ENCODE data around the gene CDC42EP3.

Gene CDC42EP3

GRCh38 chr2:37671009-37671815 is at the start of gene CDC42EP3:
CDC42EP3 (minus strand) TSS chr2:37671642; CDS start chr2:37646587, 25,055 bp downstream.
- peak; percentile 89 for DNase-seq (ENCODE audit: low spot score)

GRCh38 chr2:37721201-37721560 is 49.7 kb upstream of the CDC42EP3 start:
- no peak for DNase-seq (ENCODE audit: low spot score)

DNA sequence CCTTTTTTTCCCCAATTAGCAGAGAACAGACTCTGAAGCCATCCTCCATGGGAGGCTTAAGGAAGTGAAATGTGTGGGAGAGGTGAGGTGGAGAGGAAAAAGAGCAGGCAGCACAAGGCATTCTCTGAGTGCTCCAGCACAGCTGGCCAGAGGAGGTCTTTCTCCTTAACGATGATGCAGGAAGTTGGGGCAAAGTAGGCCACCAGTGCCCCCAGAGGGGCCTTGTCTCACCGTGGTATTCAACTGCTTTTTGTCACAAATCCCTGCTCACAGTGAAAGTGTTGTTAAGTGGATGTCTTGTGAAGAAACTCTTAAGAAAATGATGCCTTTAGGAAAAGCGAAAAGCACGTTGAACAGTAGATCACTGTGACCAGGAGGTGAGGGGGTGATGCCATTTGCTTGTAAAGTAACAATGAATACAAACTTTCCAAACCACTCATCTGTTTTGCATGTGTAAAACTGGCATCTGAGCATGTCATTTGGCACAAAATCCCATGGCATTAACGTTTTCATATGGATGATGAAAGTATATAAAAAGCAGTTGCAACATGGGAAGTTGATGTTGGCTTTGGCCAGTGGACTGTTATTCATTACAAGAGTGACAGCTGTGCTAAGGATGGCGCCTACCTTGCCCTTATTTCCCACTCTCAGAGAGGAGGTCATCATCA is 49.2 kb upstream of the CDC42EP3 start:
- DNase-seq (ENCODE audit: low spot score) = peak; percentile 25

DNA sequence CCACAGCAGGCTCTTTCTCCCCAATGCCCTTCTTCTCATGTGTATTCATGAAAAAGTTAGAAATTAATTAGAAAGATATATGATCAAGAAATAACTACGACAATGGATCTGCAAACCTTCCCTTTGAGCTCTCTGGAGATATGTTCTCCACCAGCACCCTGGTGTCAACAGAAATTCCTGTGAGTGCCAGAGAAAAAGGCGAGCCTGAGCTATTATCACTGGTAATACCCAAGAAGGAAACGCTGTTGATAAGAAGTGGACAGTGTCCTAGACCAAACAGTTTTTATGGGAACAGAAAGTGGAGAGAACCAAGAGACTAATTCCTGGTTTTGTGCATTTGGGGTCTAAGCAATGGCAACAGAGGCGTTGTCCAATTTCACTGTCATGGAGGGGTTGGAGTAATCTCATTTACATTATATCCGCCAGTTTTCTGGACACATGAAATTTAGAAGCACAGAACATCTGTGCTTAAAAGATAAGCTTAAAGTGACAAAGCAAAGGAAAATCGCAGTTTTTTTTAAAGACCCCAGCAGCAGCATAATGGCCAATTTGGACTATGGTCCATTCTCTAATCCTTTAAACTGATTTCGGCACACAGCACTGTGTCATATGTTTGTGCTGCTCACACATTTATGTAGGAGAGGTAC is 47.2 kb upstream of the CDC42EP3 start:
- DNase-seq (ENCODE audit: low spot score) = no peak

DNA sequence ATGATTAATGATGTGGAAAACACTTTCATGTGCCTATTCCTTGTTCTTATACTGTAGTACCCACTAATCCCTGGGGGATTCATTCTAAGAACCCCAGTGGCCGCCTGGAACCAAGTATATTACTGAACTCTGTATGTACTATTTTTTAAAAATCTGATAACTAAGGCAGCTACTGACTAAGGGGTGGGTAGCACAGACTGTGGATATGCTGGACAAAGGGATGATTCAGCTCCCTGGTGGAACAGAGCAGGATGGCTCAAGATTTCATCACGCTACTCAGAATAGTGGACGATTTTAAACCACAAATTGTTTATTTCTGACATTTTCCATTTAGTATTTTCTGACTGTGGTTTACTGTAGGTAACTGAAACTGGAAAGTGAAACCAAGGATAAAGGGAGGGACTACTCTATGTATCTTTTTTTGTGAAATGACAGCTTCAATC is 41.8 kb upstream of the CDC42EP3 start:
- DNase-seq (ENCODE audit: low spot score) = peak; percentile 66

DNA sequence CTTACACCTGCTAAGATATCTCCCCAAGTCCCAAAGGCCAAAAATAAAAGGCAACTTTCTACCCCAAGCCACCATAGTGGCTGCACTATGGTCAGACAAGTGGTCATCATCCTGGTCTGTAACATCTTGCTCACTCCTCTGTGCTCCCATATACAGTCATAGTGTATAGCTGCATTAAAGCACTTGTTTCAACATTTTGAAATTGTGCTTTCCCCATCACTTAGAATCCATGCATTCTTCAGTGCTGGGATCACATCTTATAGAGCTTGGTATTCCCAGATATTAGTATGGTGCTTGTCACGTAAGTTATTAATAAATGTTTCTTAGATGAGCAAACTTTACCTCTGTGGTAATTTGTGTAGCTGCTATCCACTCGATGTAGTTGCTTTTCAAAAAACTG is 40.4 kb upstream of the CDC42EP3 start:
- peak; percentile 43 for DNase-seq (ENCODE audit: low spot score)

GRCh38 chr2:37711308-37711731 is 39.9 kb upstream of the CDC42EP3 start:
- DNase-seq (ENCODE audit: low spot score) = peak; percentile 91

DNA sequence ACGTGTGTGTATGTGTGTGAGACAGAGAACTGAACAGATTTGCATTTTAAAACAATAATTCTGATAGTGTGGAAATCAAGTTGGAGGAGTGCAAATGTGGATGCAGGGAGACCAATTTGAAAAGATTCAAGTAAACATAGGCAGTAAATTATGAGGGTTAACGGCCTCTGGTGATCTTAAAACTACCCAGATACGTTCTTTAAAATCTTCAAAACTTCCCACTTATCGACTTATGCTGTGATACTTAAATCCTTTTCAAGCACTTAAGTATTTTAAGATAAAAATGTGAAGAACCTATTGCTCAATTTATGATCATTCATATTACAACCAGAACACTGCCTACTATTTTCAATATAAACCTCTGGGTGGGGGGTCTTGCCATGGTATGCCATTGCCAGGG is 37.7 kb upstream of the CDC42EP3 start:
- no peak for DNase-seq (ENCODE audit: low spot score)

DNA sequence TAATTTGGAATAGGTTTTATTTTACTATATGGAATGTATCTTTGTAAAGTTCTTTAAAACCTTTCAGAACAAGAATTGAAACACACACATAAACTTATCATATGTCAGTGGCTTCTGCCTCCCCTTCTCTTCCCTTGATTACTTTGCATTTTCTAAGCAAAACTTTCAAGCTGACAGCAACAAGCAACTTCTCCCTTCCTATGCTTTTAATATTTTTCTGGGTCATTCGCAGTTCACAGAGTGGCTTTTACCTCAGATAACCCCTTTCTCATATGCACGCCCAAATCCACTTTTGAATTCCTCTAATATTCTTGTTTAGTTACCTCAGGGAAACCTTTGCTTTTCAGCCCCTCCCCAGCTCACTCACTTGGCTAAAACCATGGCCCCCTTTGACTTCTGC is 36.7 kb upstream of the CDC42EP3 start:
- DNase-seq (ENCODE audit: low spot score) = no peak

GRCh38 chr2:37707393-37707792 is 36.0 kb upstream of the CDC42EP3 start:
- DNase-seq (ENCODE audit: low spot score) = no peak

GRCh38 chr2:37706334-37707183 is 35.1 kb upstream of the CDC42EP3 start:
- no peak for DNase-seq (ENCODE audit: low spot score)

DNA sequence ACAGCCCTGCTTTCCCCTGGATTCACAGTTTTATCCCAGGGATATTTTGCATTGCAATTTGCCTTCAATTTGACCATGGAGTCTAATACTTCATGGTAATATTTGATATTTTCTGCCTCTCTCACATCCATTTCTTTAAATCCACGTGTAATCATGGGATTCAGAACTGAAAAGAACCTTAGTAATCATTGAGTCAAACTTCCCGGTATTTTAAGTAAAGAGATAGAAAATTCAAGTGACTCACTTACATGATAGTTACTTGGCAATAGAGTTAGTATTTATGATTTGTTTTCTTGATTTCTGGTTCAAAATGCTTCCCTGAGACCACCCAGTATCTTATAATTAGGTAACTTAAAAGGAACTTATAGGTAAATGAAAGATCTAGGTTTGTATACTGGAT is 33.7 kb upstream of the CDC42EP3 start:
- no peak for DNase-seq (ENCODE audit: low spot score)

DNA sequence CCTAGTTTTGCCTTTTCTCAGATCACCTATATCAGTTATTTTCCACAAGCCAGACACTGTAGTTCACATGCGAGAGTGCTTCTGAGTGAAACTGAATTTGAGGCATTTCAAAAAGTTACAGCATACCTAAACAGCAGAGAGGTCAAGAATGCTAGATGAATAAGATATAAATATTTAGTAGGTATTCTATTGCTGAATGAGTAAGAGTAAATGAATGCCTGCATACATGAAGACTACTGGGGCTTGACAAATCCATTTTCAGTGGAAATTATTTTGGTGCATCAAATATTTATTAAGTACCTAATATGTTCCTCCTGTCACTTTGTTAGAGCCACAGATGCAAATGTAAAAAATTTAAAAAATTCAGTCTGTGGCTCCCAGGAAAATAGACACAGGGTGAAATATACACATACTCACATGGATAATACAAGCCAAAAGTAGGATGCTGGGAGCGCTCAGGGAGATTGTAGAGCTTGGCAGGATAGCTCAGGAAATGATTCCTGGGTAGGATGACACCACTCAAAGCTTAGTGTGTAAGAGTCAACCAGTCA is 27.6 kb upstream of the CDC42EP3 start:
- DNase-seq (ENCODE audit: low spot score) = peak; percentile 24

DNA sequence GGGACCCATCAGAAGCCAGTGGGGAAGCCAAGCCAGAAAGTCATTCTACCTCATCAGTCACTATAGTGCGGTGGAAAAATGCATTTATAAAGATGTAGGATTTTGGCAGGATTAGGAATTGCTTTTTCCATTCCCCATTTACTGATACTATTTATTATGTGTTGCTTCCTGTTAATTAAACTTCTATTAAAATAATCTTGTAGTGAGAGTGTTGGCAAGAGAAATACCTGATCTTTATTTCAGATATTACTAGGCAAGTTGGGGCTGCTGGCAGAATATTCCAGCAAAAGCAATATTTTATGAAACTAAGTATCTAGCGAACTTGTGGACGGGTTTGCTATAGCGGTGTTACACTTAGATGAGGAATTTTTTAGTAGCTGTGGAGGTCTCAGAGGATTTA is 23.9 kb upstream of the CDC42EP3 start:
- DNase-seq (ENCODE audit: low spot score) = no peak

- DNase-seq (ENCODE audit: low spot score) = no peak
Observed at GRCh38 chr2:37692711-37693110, 21.3 kb upstream of the CDC42EP3 start.

- no peak for DNase-seq (ENCODE audit: low spot score)
Observed at GRCh38 chr2:37689751-37690150, 18.3 kb upstream of the CDC42EP3 start.

GRCh38 chr2:37688771-37689468 is 17.5 kb upstream of the CDC42EP3 start:
- peak; percentile 71 for DNase-seq (ENCODE audit: low spot score)

DNA sequence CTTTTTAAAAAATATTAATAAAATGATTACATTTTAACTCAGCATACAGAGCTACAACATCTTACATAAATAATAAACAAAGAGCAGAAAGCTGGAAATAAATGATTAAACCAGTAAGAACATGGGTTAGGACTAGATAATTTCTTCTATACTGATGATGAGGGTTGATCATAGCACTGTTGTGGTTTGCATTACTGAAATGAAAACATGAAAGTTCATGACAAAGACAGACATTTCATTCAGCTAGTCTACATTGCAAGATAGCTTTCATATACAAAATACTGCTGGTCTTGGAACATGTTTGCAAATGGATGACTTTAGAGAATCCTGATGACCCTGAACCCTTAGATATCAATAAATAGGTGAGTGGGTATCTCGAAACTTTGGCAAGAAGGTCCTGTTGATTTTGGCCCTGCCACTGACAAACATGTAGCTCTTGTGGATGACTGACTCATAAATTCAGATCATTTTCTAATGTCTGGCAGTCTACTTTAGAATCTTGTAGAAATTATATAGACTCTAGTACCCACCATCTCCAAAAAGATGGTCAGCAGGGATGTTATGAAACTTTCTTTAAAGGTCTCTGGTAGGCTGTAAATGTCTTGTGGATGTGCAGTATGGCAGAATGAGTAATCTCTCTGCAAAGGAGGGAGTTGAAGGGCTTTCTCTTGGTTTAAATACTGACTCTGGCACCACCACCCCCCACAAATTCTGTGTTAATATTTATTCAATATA is 15.5 kb upstream of the CDC42EP3 start:
- no peak for DNase-seq (ENCODE audit: low spot score)

DNA sequence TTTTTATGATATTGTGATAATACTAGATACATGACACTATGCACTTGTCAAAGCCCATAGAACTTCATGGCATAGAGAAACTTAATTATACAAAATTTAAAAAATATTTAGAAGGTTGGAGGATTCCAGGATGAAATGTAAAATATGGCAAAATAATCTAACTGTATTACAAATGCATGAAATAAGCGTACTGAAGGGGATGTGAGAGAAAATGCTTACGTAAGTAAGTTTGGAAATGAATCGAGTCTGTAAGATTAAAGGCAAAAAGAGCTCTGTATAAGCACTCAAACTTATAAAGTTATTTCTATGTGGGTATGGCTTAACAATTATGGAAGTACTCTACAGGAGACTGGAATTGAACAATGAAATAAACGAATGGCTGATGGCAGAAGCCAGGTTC is 13.4 kb upstream of the CDC42EP3 start:
- no peak for DNase-seq (ENCODE audit: low spot score)

All from GM03348 (cell line).